ENCODE measurements around the gene LDB3.

LDB3 gene

GRCh38 chr10:86765548-86765947, 97.2 kb downstream of the LDB3 start:
- Histone ChIP-seq H3K9ac (ENCODE audit: low read length) (no peak overlapping the region), H3K4me3 (ENCODE audit: low read depth in 1 of 2, low read length in 2 of 2) (no peak overlapping the region), H3K4me1 (ENCODE audit: insufficient read depth, low read length) (peaks cover 57% of the 10 kb centered on the region), H3K9me3 (ENCODE audit: low read length) (no peaks in the 10 kb centered on the region), H3K27ac (ENCODE audit: low read depth, low read length) (no peak overlapping the region), H3K36me3 (ENCODE audit: insufficient read depth, low read length) (no peaks in the 10 kb centered on the region), H3K27me3 (ENCODE audit: control insufficient read depth in 1 of 2, insufficient read depth in 2 of 2, low read length in 2 of 2) (no peaks in the 10 kb centered on the region)

- H3K9ac ChIP-seq (ENCODE audit: low read length) = no peak overlapping the region
- H3K4me1 ChIP-seq (ENCODE audit: insufficient read depth, low read length) = peaks cover 49% of the 10 kb centered on the region
- no peaks in the 10 kb centered on the region for H3K27me3 ChIP-seq (ENCODE audit: control insufficient read depth in 1 of 2, insufficient read depth in 2 of 2, low read length in 2 of 2)
- H3K36me3 ChIP-seq (ENCODE audit: insufficient read depth, low read length) = no peaks in the 10 kb centered on the region
- no peaks in the 10 kb centered on the region for H3K9me3 ChIP-seq (ENCODE audit: low read length)
- no peak overlapping the region for H3K4me3 ChIP-seq (ENCODE audit: low read depth in 1 of 2, low read length in 2 of 2)
- no peak overlapping the region for H3K27ac ChIP-seq (ENCODE audit: low read depth, low read length)
Observed at GRCh38 chr10:86768412-86769062, 100.2 kb downstream of the LDB3 start.

DNA sequence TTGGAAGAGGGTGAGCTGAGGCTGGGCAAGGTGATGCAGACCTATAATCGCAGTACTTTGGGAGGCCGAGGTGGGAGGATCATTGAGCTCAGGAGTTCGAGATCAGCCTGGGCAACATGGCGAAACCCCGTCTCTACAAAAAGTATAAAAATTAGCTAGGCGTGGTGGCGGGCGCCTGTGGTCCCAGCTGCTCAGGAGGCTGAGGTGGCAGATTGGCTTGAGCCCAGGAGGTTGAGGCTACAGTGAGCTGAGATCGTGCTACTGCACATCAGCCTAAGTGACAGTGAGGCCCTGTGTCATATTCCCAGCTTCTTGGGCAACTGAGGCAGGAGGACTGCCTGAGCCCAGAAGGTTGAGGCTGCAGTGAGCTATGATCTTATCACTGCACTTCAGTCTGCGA, 101.7 kb downstream of the LDB3 start:
- Histone ChIP-seq H3K27me3 (ENCODE audit: control insufficient read depth in 1 of 2, insufficient read depth in 2 of 2, low read length in 2 of 2) (no peaks in the 10 kb centered on the region), H3K27ac (ENCODE audit: low read depth, low read length) (no peak overlapping the region), H3K9me3 (ENCODE audit: low read length) (no peaks in the 10 kb centered on the region), H3K4me1 (ENCODE audit: insufficient read depth, low read length) (peaks cover 49% of the 10 kb centered on the region), H3K9ac (ENCODE audit: low read length) (no peak overlapping the region), H3K36me3 (ENCODE audit: insufficient read depth, low read length) (no peaks in the 10 kb centered on the region), H3K4me3 (ENCODE audit: low read depth in 1 of 2, low read length in 2 of 2) (no peak overlapping the region)

DNA sequence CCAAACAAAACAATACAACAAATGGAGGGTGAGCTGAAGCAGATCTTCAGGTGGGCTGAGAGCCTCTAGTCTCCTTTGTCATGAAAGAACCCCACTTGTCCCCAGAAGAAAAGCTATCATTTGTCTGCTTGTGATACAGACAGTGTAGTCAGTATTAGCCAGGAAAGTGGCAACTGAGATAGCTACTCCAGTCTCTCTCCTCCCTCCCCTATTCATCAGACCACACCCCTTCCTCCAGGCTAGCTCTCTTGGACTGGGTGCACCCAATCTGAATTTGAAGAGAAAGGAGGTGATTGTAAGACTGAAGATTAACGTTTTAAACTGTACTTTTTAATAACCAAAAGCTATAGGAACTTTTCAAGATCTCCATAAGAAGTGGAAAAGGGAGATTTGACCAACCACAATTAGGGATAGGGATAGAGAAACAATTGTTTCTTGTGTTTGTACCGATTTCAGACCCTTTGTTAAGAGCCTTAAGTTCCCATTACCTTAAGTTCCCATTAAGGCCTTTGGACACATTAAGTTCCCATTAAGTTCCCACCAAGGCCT, 102.2 kb downstream of the LDB3 start:
- Histone ChIP-seq H3K9me3 (ENCODE audit: low read length) (no peaks in the 10 kb centered on the region), H3K4me1 (ENCODE audit: insufficient read depth, low read length) (peaks cover 54% of the 10 kb centered on the region), H3K27ac (ENCODE audit: low read depth, low read length) (no peak overlapping the region), H3K4me3 (ENCODE audit: low read depth in 1 of 2, low read length in 2 of 2) (no peak overlapping the region), H3K9ac (ENCODE audit: low read length) (no peak overlapping the region), H3K27me3 (ENCODE audit: control insufficient read depth in 1 of 2, insufficient read depth in 2 of 2, low read length in 2 of 2) (no peaks in the 10 kb centered on the region), H3K36me3 (ENCODE audit: insufficient read depth, low read length) (no peaks in the 10 kb centered on the region)

DNA sequence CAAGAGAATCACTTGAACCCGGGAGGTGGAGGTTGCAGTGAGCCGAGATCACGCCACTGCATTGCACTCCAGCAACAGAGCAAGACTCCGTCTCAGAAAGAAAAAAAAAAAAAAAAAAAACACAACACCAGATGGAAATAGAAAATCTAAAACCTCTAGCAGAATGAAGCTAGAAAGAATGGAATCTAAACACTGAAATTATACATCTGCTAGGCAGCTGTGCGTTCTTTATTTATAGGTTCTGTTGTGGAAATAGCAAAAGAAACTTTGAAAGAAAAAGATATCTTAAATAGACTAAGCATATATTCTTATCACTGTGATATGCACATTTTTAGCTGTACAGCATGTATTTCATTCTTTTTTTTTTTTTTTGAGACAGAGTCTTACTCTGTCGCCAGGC, 105.2 kb downstream of the LDB3 start:
- Histone ChIP-seq H3K9me3 (ENCODE audit: low read length) (no peaks in the 10 kb centered on the region), H3K4me3 (ENCODE audit: low read depth in 1 of 2, low read length in 2 of 2) (no peak overlapping the region), H3K9ac (ENCODE audit: low read length) (no peak overlapping the region), H3K36me3 (ENCODE audit: insufficient read depth, low read length) (no peaks in the 10 kb centered on the region), H3K27me3 (ENCODE audit: control insufficient read depth in 1 of 2, insufficient read depth in 2 of 2, low read length in 2 of 2) (no peaks in the 10 kb centered on the region), H3K4me1 (ENCODE audit: insufficient read depth, low read length) (peaks cover 58% of the 10 kb centered on the region), H3K27ac (ENCODE audit: low read depth, low read length) (no peak overlapping the region)

- peaks cover 49% of the 10 kb centered on the region for H3K4me1 ChIP-seq (ENCODE audit: insufficient read depth, low read length)
- peak overlapping the region; percentile 39 for H3K27ac ChIP-seq (ENCODE audit: low read depth, low read length)
- no peak overlapping the region for H3K4me3 ChIP-seq (ENCODE audit: low read depth in 1 of 2, low read length in 2 of 2)
- no peaks in the 10 kb centered on the region for H3K9me3 ChIP-seq (ENCODE audit: low read length)
- H3K27me3 ChIP-seq (ENCODE audit: control insufficient read depth in 1 of 2, insufficient read depth in 2 of 2, low read length in 2 of 2) = no peaks in the 10 kb centered on the region
- H3K36me3 ChIP-seq (ENCODE audit: insufficient read depth, low read length) = no peaks in the 10 kb centered on the region
- no peak overlapping the region for H3K9ac ChIP-seq (ENCODE audit: low read length)
Observed at GRCh38 chr10:86775056-86775869, 107.0 kb downstream of the LDB3 start.

- no peaks in the 10 kb centered on the region for H3K36me3 ChIP-seq (ENCODE audit: insufficient read depth, low read length)
- H3K27ac ChIP-seq (ENCODE audit: low read depth, low read length) = no peak overlapping the region
- no peaks in the 10 kb centered on the region for H3K27me3 ChIP-seq (ENCODE audit: control insufficient read depth in 1 of 2, insufficient read depth in 2 of 2, low read length in 2 of 2)
- peaks cover 44% of the 10 kb centered on the region for H3K4me1 ChIP-seq (ENCODE audit: insufficient read depth, low read length)
- no peaks in the 10 kb centered on the region for H3K9me3 ChIP-seq (ENCODE audit: low read length)
- H3K9ac ChIP-seq (ENCODE audit: low read length) = no peak overlapping the region
- H3K4me3 ChIP-seq (ENCODE audit: low read depth in 1 of 2, low read length in 2 of 2) = no peak overlapping the region
Observed at GRCh38 chr10:86775870-86776180, 107.5 kb downstream of the LDB3 start.

DNA sequence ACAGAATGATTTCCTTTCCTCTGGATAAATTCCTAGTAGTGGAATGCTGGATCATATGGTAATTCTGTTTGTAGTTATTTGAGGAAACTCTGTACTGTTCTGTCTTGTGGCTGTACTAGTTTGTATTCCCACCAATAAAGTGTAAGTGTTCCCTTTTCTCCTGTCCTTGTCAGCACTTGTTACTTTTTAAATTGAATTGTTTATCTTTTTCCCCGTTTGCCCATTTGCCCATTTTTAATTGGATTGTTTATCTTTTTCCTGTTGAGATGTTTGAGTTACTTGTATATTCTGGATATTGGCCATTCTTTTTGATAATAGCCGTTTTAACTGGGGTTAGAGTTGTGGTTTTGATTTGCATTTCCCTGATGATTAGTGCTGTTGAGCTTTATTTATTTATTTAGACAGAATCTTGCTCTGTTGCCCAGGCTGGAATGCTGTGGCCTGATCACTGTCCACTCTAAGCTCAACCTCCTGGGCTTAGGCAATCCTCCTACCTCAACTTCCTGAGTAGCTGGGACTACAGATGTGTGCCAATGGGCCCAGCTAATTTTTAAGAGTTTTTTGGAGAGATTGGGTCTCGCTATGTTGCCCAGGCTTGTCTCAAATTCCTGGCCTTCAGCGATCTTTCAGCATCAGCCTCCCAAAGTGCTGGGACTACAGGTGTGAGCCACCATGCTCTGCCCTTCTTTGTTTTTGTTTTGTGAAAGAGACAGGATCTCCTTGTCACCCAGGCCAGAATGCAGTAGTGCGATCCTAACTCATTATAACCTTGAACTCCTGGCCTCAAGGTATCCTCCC, 111.1 kb downstream of the LDB3 start:
- Histone ChIP-seq H3K27me3 (ENCODE audit: control insufficient read depth in 1 of 2, insufficient read depth in 2 of 2, low read length in 2 of 2) (no peaks in the 10 kb centered on the region), H3K4me1 (ENCODE audit: insufficient read depth, low read length) (peaks cover 49% of the 10 kb centered on the region), H3K9me3 (ENCODE audit: low read length) (no peaks in the 10 kb centered on the region), H3K36me3 (ENCODE audit: insufficient read depth, low read length) (no peaks in the 10 kb centered on the region), H3K9ac (ENCODE audit: low read length) (no peak overlapping the region), H3K4me3 (ENCODE audit: low read depth in 1 of 2, low read length in 2 of 2) (no peak overlapping the region), H3K27ac (ENCODE audit: low read depth, low read length) (no peak overlapping the region)

- Histone ChIP-seq H3K27me3 (ENCODE audit: control insufficient read depth in 1 of 2, insufficient read depth in 2 of 2, low read length in 2 of 2) (no peaks in the 10 kb centered on the region), H3K27ac (ENCODE audit: low read depth, low read length) (no peak overlapping the region), H3K9ac (ENCODE audit: low read length) (no peak overlapping the region), H3K4me1 (ENCODE audit: insufficient read depth, low read length) (peaks cover 49% of the 10 kb centered on the region), H3K9me3 (ENCODE audit: low read length) (no peaks in the 10 kb centered on the region), H3K36me3 (ENCODE audit: insufficient read depth, low read length) (no peaks in the 10 kb centered on the region), H3K4me3 (ENCODE audit: low read depth in 1 of 2, low read length in 2 of 2) (no peak overlapping the region)
Observed at GRCh38 chr10:86782701-86783418, 114.5 kb downstream of the LDB3 start.

GRCh38 chr10:86785037-86785436, 116.7 kb downstream of the LDB3 start:
- Histone ChIP-seq H3K4me1 (ENCODE audit: insufficient read depth, low read length) (peaks cover 40% of the 10 kb centered on the region), H3K9me3 (ENCODE audit: low read length) (no peaks in the 10 kb centered on the region), H3K9ac (ENCODE audit: low read length) (no peak overlapping the region), H3K27me3 (ENCODE audit: control insufficient read depth in 1 of 2, insufficient read depth in 2 of 2, low read length in 2 of 2) (no peaks in the 10 kb centered on the region), H3K27ac (ENCODE audit: low read depth, low read length) (peak overlapping the region; percentile 3), H3K4me3 (ENCODE audit: low read depth in 1 of 2, low read length in 2 of 2) (no peak overlapping the region), H3K36me3 (ENCODE audit: insufficient read depth, low read length) (no peaks in the 10 kb centered on the region)
